ENCODE measurements around the gene METTL26. TPM values are rescaled to one million over a fixed set of nuclear protein-coding genes. Genes with fewer than 3 reads are reported as not detected.

The METTL26 gene
- total RNA-seq, 1 donor, result 51.8 TPM

DNA sequence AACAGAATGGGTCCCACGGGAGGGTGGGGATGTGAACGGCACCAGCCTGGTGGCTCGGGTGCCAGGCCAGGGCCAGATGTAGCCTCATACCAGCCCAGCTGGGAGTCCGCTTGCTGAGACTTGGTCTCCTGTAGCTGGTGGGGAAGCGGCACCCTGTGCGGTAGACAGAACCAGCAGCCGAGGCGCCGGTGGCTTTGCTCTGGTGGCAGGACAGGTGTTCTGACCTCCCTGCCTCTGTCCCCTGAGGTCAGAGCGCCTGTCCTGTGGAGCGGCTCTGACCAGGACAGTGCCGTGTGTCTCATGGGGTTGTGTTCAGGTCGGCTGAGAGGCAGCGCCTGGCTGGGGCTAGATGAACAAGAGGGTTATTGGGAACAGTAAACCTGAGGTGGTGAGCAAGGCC, 26.1 kb downstream of the METTL26 start:
- H3K4me3 ChIP-seq (ENCODE audit: low read depth, low read length), result no peak overlapping the region
- DNase-seq (ENCODE audit: low read depth), result no peak
- TF ChIP-seq, protein P1, sequence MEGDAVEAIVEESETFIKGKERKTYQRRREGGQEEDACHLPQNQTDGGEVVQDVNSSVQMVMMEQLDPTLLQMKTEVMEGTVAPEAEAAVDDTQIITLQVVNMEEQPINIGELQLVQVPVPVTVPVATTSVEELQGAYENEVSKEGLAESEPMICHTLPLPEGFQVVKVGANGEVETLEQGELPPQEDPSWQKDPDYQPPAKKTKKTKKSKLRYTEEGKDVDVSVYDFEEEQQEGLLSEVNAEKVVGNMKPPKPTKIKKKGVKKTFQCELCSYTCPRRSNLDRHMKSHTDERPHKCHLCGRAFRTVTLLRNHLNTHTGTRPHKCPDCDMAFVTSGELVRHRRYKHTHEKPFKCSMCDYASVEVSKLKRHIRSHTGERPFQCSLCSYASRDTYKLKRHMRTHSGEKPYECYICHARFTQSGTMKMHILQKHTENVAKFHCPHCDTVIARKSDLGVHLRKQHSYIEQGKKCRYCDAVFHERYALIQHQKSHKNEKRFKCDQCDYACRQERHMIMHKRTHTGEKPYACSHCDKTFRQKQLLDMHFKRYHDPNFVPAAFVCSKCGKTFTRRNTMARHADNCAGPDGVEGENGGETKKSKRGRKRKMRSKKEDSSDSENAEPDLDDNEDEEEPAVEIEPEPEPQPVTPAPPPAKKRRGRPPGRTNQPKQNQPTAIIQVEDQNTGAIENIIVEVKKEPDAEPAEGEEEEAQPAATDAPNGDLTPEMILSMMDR (IDR thresholded peaks at IDR 0.05; ENCODE audit: insufficient read depth, low read depth, low read length), result no peak

DNA sequence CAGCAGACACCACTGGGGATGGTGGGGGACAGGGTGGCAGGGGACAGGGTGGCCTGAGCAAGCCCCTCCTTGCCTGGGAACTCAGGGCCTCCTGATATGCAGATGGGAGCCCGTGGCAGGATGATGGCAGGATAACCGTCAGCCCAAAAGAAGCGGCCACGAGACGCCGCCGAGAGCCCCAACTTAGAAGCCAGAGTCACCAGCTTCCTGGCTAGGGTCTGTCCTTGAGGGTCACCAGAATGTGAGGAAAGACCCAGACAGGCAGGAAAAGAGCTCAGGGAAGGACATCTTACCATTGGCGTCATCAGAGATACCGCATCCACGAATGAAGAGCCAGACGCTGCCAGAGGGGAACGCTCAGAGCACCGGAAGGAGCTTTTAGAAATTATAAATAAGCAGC, 26.8 kb downstream of the METTL26 start:
- no peak overlapping the region for H3K4me3 ChIP-seq (ENCODE audit: low read depth, low read length)
- DNase-seq (ENCODE audit: low read depth), result no peak
- TF ChIP-seq, protein P1 (IDR thresholded peaks at IDR 0.05; ENCODE audit: insufficient read depth, low read depth, low read length), result no peak

DNA sequence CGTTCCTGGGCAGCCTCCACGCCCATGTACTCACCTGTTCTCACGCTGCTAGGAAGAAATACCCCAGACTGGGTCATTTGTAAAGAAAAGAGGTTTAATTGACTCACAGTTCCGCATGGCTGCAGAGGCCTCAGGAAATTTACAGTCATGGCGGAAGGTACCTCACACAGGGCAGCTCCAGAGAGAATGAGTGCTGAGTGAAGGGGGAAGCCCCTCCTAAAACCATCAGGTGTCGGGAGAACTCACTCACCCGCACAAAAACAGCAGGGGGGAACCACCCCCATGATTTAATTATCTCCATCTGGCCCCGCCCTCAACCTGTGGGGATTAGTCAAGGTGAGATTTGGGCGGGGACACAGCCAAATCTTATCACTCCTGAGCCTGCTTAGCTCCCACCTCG, 28.1 kb downstream of the METTL26 start:
- DNase-seq (ENCODE audit: low read depth), result no peak
- no peak overlapping the region for H3K4me3 ChIP-seq (ENCODE audit: low read depth, low read length)
- TF ChIP-seq, protein P1 (IDR thresholded peaks at IDR 0.05; ENCODE audit: insufficient read depth, low read depth, low read length), result no peak

DNA sequence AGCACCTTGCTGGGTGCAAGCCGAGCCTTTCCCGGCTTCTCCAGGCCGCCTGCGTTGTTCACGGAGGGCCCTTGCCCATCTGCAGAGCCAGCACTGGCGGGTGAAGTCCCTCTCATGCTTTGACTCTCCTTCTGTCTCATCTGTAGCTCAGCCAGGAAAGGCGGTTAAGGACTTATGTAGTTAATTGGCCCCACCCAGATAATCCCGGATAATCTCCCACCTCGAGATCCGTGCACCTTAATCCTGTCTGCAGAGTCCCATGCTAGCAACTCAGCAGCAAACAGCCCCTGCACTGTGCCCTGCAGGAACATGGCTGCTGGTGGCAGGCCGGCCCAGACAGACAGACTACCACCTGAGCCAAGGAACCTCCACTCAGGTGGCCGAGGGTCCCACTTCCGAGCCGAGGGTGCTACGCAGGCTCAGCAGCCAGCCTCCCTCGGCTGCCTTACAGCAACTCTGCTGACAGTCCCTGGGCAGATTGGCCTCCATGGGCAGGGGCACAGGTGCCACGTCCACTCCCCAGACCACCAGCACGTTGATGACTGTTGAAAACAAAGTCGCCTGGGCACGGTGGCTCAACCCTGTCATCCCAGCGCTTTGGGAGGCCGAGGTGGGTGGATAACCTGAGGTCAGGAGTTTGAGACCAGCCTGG, 29.3 kb downstream of the METTL26 start:
- no peak overlapping the region for H3K4me3 ChIP-seq (ENCODE audit: low read depth, low read length)
- no peak for DNase-seq (ENCODE audit: low read depth)
- TF ChIP-seq, protein P1 (IDR thresholded peaks at IDR 0.05; ENCODE audit: insufficient read depth, low read depth, low read length), result no peak

DNA sequence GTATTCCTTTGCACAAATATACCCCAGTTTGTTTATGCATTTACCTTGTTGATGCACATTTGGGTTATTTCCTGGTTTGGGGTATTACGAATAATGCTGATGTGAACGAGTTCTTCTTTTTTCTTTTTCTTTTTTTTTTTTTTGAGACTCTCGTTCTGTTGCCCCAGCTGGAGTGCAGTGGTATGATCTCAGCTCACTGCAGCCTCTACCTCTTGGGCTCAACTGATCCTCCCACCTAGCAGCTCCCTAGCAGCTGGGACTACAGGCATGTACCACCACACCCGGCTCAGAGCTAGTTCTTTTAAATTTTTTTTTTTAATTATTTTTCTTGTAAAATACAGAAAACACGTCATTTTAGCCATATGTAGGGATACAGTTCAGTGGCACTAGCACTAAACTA, 32.2 kb downstream of the METTL26 start:
- TF ChIP-seq, protein P1 (IDR thresholded peaks at IDR 0.05; ENCODE audit: insufficient read depth, low read depth, low read length), result no peak
- H3K4me3 ChIP-seq (ENCODE audit: low read depth, low read length), result no peak overlapping the region
- no peak for DNase-seq (ENCODE audit: low read depth)

DNA sequence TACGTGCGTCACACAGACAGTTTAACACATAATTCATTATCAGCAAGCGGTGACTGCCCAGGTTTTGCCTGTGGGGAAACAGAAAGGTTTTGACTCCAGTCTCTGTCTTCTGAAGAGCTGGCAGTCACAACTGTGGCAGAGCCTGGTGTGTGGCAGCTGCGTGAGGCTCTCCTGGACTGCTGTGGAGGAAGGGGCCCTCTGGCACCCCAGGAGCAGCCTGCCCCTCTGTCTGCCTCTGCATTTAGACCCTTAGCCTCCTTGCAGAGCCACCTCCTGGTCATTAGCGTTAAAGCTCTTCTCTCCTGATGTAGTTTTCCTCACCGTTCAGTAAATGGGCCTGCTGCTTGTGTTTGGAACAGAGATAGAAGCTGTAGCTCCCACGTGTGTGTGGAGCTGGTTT, 35.3 kb downstream of the METTL26 start:
- TF ChIP-seq, protein P1 (IDR thresholded peaks at IDR 0.05; ENCODE audit: insufficient read depth, low read depth, low read length), result peak; percentile 38
- no peak for DNase-seq (ENCODE audit: low read depth)
- H3K4me3 ChIP-seq (ENCODE audit: low read depth, low read length), result no peak overlapping the region
